ENCODE results near the gene OCIAD2. TPM values are rescaled to one million over a fixed set of nuclear protein-coding genes. Genes with fewer than 3 reads are reported as not detected.
"Not testable (repeated sequence)": the region's sequence is repeated elsewhere in the genome, so short reads cannot be mapped to it uniquely, and the experiment has no call there.

The OCIAD2 gene

GRCh38 chr4:48848799-48849198 is 57.8 kb downstream of the OCIAD2 start:
- H4K8ac ChIP-seq (ENCODE audit: low read depth, low read length); H2BK5ac ChIP-seq (ENCODE audit: low read length); H3K27me3 ChIP-seq (ENCODE audit: insufficient read depth, low read length, poor library complexity); H2AK5ac ChIP-seq (ENCODE audit: low read length); H2BK120ac ChIP-seq (ENCODE audit: low read depth, low read length); H3K18ac ChIP-seq (ENCODE audit: low read length); H3K9ac ChIP-seq (ENCODE audit: low read length); H3K4me3 ChIP-seq (ENCODE audit: low read length); H3K79me1 ChIP-seq (ENCODE audit: low read length); H3K4me2 ChIP-seq (ENCODE audit: low read length); H2BK15ac ChIP-seq (replicated peaks; ENCODE audit: low read depth); H3K56ac ChIP-seq (ENCODE audit: low read length); H3K23ac ChIP-seq (ENCODE audit: low read length); H4K5ac ChIP-seq (ENCODE audit: low read length); DNase-seq; H3K27ac ChIP-seq (ENCODE audit: low read depth, low read length); H3K4me1 ChIP-seq (ENCODE audit: control insufficient read depth, low read depth, low read length); H3K36me3 ChIP-seq (ENCODE audit: control insufficient read depth, insufficient read depth, low read length); H3K79me2 ChIP-seq (ENCODE audit: control insufficient read depth, insufficient read depth, low read length); H3K4ac ChIP-seq (ENCODE audit: low read depth, low read length): not testable (repeated sequence)
- WGBS (ENCODE audit: extremely low coverage, insufficient coverage, low lambda C conversion rate): no CpG with 5 or more reads among the region's 6 CpGs

- H3K36me3 ChIP-seq (ENCODE audit: control insufficient read depth, insufficient read depth, low read length): peaks cover 2% of the 10 kb centered on the region
- H4K8ac ChIP-seq (ENCODE audit: low read depth, low read length): no peak overlapping the region
- no peak overlapping the region for H2BK5ac ChIP-seq (ENCODE audit: low read length)
- no peak overlapping the region for H3K27ac ChIP-seq (ENCODE audit: low read depth, low read length)
- no peak overlapping the region for H3K4ac ChIP-seq (ENCODE audit: low read depth, low read length)
- no peak overlapping the region for H3K18ac ChIP-seq (ENCODE audit: low read length)
- H3K9ac ChIP-seq (ENCODE audit: low read length): no peak overlapping the region
- H3K4me2 ChIP-seq (ENCODE audit: low read length): no peak overlapping the region
- H2BK15ac ChIP-seq (replicated peaks; ENCODE audit: low read depth): no peak overlapping the region
- no CpG with 5 or more reads among the region's 2 CpGs for WGBS (ENCODE audit: extremely low coverage, insufficient coverage, low lambda C conversion rate)
- H3K23ac ChIP-seq (ENCODE audit: low read length): no peak overlapping the region
- no peak overlapping the region for H2AK5ac ChIP-seq (ENCODE audit: low read length)
- no peak overlapping the region for H3K56ac ChIP-seq (ENCODE audit: low read length)
- no peak for DNase-seq
- peaks cover 6% of the 10 kb centered on the region for H3K79me1 ChIP-seq (ENCODE audit: low read length)
- H3K4me3 ChIP-seq (ENCODE audit: low read length): no peak overlapping the region
- no peaks in the 10 kb centered on the region for H3K27me3 ChIP-seq (ENCODE audit: insufficient read depth, low read length, poor library complexity)
- H4K5ac ChIP-seq (ENCODE audit: low read length): no peak overlapping the region
- no peaks in the 10 kb centered on the region for H3K4me1 ChIP-seq (ENCODE audit: control insufficient read depth, low read depth, low read length)
- H3K79me2 ChIP-seq (ENCODE audit: control insufficient read depth, insufficient read depth, low read length): peaks cover 14% of the 10 kb centered on the region
- no peak overlapping the region for H2BK120ac ChIP-seq (ENCODE audit: low read depth, low read length)
Observed at GRCh38 chr4:48844843-48845242, 61.7 kb downstream of the OCIAD2 start.

- Histone ChIP-seq H3K4me3 (ENCODE audit: low read length) (no peak overlapping the region), H4K8ac (ENCODE audit: low read depth, low read length) (no peak overlapping the region), H3K36me3 (ENCODE audit: control insufficient read depth, insufficient read depth, low read length) (peaks cover 2% of the 10 kb centered on the region), H2AK5ac (ENCODE audit: low read length) (no peak overlapping the region), H3K27ac (ENCODE audit: low read depth, low read length) (no peak overlapping the region), H3K27me3 (ENCODE audit: insufficient read depth, low read length, poor library complexity) (no peaks in the 10 kb centered on the region), H3K9ac (ENCODE audit: low read length) (no peak overlapping the region), H2BK120ac (ENCODE audit: low read depth, low read length) (no peak overlapping the region), H3K56ac (ENCODE audit: low read length) (no peak overlapping the region), H2BK5ac (ENCODE audit: low read length) (no peak overlapping the region), H3K4me1 (ENCODE audit: control insufficient read depth, low read depth, low read length) (no peaks in the 10 kb centered on the region), H3K79me1 (ENCODE audit: low read length) (peaks cover 6% of the 10 kb centered on the region), H3K23ac (ENCODE audit: low read length) (no peak overlapping the region), H3K79me2 (ENCODE audit: control insufficient read depth, insufficient read depth, low read length) (peaks cover 18% of the 10 kb centered on the region), H3K18ac (ENCODE audit: low read length) (no peak overlapping the region), H3K4me2 (ENCODE audit: low read length) (no peak overlapping the region), H2BK15ac (replicated peaks; ENCODE audit: low read depth) (no peak overlapping the region), H3K4ac (ENCODE audit: low read depth, low read length) (no peak overlapping the region), H4K5ac (ENCODE audit: low read length) (no peak overlapping the region)
- no CpG with 5 or more reads among the region's 9 CpGs for WGBS (ENCODE audit: extremely low coverage, insufficient coverage, low lambda C conversion rate)
- DNase-seq: no peak
Observed at GRCh38 chr4:48841045-48841827, 65.3 kb downstream of the OCIAD2 start.

- Histone ChIP-seq H3K36me3 (ENCODE audit: control insufficient read depth, insufficient read depth, low read length) (peaks cover 2% of the 10 kb centered on the region), H3K27me3 (ENCODE audit: insufficient read depth, low read length, poor library complexity) (no peaks in the 10 kb centered on the region)
Observed at GRCh38 chr4:48836658-48837057, 69.9 kb downstream of the OCIAD2 start.

More at GRCh38 chr4:48836658-48837057, 69.9 kb downstream of the OCIAD2 start:
- Histone ChIP-seq H3K4ac (ENCODE audit: low read depth, low read length) (no peak overlapping the region), H3K23ac (ENCODE audit: low read length) (no peak overlapping the region), H3K9ac (ENCODE audit: low read length) (no peak overlapping the region), H4K5ac (ENCODE audit: low read length) (no peak overlapping the region), H2AK5ac (ENCODE audit: low read length) (no peak overlapping the region), H3K4me1 (ENCODE audit: control insufficient read depth, low read depth, low read length) (no peaks in the 10 kb centered on the region), H3K4me3 (ENCODE audit: low read length) (no peak overlapping the region), H3K18ac (ENCODE audit: low read length) (no peak overlapping the region), H3K4me2 (ENCODE audit: low read length) (no peak overlapping the region), H2BK120ac (ENCODE audit: low read depth, low read length) (no peak overlapping the region), H4K8ac (ENCODE audit: low read depth, low read length) (no peak overlapping the region), H3K27ac (ENCODE audit: low read depth, low read length) (no peak overlapping the region), H2BK15ac (replicated peaks; ENCODE audit: low read depth) (no peak overlapping the region), H3K56ac (ENCODE audit: low read length) (no peak overlapping the region), H3K79me2 (ENCODE audit: control insufficient read depth, insufficient read depth, low read length) (peaks cover 28% of the 10 kb centered on the region), H3K79me1 (ENCODE audit: low read length) (peaks cover 8% of the 10 kb centered on the region), H2BK5ac (ENCODE audit: low read length) (no peak overlapping the region)
- no peak for DNase-seq
- WGBS (ENCODE audit: extremely low coverage, insufficient coverage, low lambda C conversion rate): no CpG with 5 or more reads among the region's 4 CpGs

Small RNA genes within 50 kb of the gene (small RNA-seq; reads per million reads assigned to genes)
- gene AC020593.1 (ENCODE audit: insufficient read depth): not detected
- not detected for gene RNU6-158P (ENCODE audit: insufficient read depth)
